Stimulated activated CD8-positive, alpha-beta memory T cell treated with anti-CD3 and anti-CD28 coated beads, Interleukin-4, amount 100 ng/mL, for 4 hours (primary cell): Measurements from ENCODE around the gene BBX.

Source experiments
- DNase-seq, 2 donors: peaks; one replicate each; pipeline ENCODE4 v3.0.0-alpha.2; 2020; ENCODE audit warnings: low read depth in 2 of 2, low spot score in 1 of 2

Gene BBX

GRCh38 chr3:107598926-107599771, 76.4 kb downstream of the BBX start:
- DNase-seq: peak in 1 of 2 donors; percentile 4

GRCh38 chr3:107599772-107600145, 77.0 kb downstream of the BBX start:
- DNase-seq: no peak

- no peak for DNase-seq
These were observed 78.0 kb downstream of the BBX start for GRCh38 chr3:107600780-107601179.

- DNase-seq: no peak
These were observed 81.5 kb downstream of the BBX start for GRCh38 chr3:107604057-107604822.

- DNase-seq: no peak
These were observed 89.2 kb downstream of the BBX start for GRCh38 chr3:107611775-107612469.

- no peak for DNase-seq
These were observed 89.9 kb downstream of the BBX start for GRCh38 chr3:107612664-107613084.

- no peak for DNase-seq
These were observed 96.8 kb downstream of the BBX start for GRCh38 chr3:107619549-107619948.

- no peak for DNase-seq
These were observed 97.8 kb downstream of the BBX start for GRCh38 chr3:107620534-107620933.

GRCh38 chr3:107621465-107621864, 98.7 kb downstream of the BBX start:
- no peak for DNase-seq

GRCh38 chr3:107627962-107628542, 105.3 kb downstream of the BBX start:
- no peak for DNase-seq

GRCh38 chr3:107629566-107629965, 106.8 kb downstream of the BBX start:
- no peak for DNase-seq

GRCh38 chr3:107630779-107631178, 108.0 kb downstream of the BBX start:
- DNase-seq: no peak

GRCh38 chr3:107632576-107632975, 109.8 kb downstream of the BBX start:
- DNase-seq: no peak

GRCh38 chr3:107633327-107634098, 110.8 kb downstream of the BBX start:
- no peak for DNase-seq

GRCh38 chr3:107634099-107634489, 111.3 kb downstream of the BBX start:
- DNase-seq: no peak

- DNase-seq: no peak
These were observed 114.8 kb downstream of the BBX start for GRCh38 chr3:107637416-107638183.

- no peak for DNase-seq
These were observed 119.0 kb downstream of the BBX start for GRCh38 chr3:107641572-107642307.

GRCh38 chr3:107643038-107643883, 120.5 kb downstream of the BBX start:
- no peak for DNase-seq
